Effector memory CD4-positive, alpha-beta T cell (primary cell): Measurements from ENCODE around the gene CARNS1.

ENCODE experiments used
- DNase-seq, 3 donors: peaks; one replicate each; pipeline ENCODE4 v3.0.0-alpha.2; 2020
- H3K27ac ChIP-seq: 2 replicates; pipeline ENCODE4 v1.7.0; 2013; ENCODE audit warnings: mild to moderate bottlenecking, low read length, moderate library complexity; ENCODE audit not compliant: insufficient read depth, poor library complexity, severe bottlenecking
- H3K27me3 ChIP-seq: replicated peaks from 2 replicates; pipeline ENCODE4 v1.7.0; 2013; ENCODE audit warnings: mild to moderate bottlenecking, low read length; ENCODE audit not compliant: insufficient read depth, control insufficient read depth, poor library complexity, severe bottlenecking
- H3K36me3 ChIP-seq: 2 replicates; pipeline ENCODE4 v1.7.0; 2013; ENCODE audit warnings: mild to moderate bottlenecking, low read length, moderate library complexity; ENCODE audit not compliant: control insufficient read depth, insufficient read depth
- H3K4me1 ChIP-seq: 2 replicates; pipeline ENCODE4 v1.7.0; 2013; ENCODE audit warnings: low read length, mild to moderate bottlenecking; ENCODE audit not compliant: control insufficient read depth, insufficient read depth, poor library complexity, severe bottlenecking
- H3K4me3 ChIP-seq: 2 replicates; pipeline ENCODE4 v1.7.0; 2013; ENCODE audit warnings: low read length, low read depth, mild to moderate bottlenecking; ENCODE audit not compliant: insufficient read depth, poor library complexity, severe bottlenecking
- H3K9me3 ChIP-seq: 2 replicates; pipeline ENCODE4 v1.7.0; 2013; ENCODE audit warnings: mild to moderate bottlenecking, low read length, moderate library complexity; ENCODE audit not compliant: control insufficient read depth

The CARNS1 gene

DNA sequence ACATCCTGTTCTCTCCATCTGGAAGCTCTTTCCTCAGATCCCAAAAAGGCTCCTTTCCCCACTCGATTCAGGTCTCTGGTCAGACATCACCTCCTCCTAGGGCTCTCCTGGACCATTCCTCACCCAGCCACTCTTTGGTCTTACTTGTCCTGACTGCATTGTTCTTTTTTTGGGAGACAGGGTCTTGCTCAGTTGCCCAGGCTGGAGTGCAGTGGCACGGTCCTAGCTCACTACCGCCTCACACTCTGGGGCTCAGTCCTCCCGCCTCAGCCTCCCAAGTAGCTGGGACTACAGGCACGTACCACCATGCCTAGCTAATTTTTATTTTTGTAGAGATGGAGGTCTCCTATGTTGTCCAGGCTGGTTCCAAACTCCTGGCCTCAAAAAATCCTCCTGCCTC, 30.0 kb downstream of the CARNS1 start:
- H3K9me3 ChIP-seq: no peaks in the 10 kb centered on the region
- H3K27ac ChIP-seq: peak overlapping the region; percentile 89
- no peaks in the 10 kb centered on the region for H3K27me3 ChIP-seq
- H3K4me3 ChIP-seq: no peak overlapping the region
- peaks cover 59% of the 10 kb centered on the region for H3K4me1 ChIP-seq
- no peaks in the 10 kb centered on the region for H3K36me3 ChIP-seq
- no peak for DNase-seq

DNA sequence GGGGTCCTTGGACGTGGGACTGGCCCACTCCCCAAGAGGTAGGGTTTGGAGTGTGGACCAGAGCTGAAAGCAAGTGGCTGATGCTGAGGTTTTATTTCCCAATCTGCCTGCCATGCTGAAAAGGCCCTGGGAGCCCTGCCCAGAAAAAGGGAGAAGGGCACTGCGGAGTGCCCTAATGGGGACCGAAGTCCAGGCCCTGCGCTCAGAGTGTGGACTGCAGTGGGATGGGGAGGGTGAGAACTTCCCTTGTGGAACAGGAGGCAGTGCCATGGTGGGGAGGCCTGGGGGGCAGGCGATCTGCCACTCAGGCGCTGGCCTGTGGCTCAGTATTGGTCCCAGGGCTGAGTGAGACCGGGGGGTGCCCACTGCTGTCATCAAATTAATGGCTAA, 32.7 kb downstream of the CARNS1 start:
- Histone ChIP-seq H3K27ac (no peak overlapping the region), H3K36me3 (no peaks in the 10 kb centered on the region), H3K4me3 (no peak overlapping the region), H3K4me1 (peaks cover 44% of the 10 kb centered on the region), H3K9me3 (no peaks in the 10 kb centered on the region), H3K27me3 (no peaks in the 10 kb centered on the region)
- no peak for DNase-seq

DNA sequence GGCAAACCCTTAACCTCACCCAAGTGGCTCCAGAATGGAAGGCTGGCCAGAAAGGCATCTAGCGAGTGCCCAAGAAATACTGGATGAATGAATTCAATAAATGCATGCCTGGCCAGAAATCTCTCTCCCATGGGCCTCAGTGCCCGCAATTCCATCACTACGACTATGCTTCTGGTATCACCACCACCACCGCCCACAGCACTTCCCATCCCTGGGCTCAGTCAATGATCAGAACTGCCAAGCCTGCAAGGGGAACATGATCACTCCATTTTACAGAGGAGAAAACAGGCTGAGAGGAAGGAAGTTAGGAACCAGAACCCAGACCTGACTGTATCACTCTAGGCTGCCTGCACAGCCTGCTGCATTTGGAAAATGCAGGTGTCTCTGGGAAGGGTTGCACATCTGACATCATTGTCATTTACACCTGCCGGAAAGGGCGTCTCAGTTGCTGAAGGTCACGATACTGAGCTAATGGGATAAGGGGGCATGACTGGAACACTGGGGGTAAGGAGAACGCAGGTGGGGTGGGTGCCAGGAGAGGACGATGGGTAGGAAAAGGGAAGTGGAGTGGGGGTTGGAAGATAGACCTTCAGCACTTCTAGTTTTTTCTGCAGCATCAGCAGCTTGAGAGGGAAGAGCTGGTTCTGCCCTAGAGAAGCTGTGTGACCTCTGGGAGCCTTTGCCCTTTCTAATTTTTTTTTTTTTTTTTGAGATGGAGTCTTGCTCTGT, 33.8 kb downstream of the CARNS1 start:
- Histone ChIP-seq H3K27me3 (no peaks in the 10 kb centered on the region), H3K27ac (no peak overlapping the region), H3K4me1 (peaks cover 44% of the 10 kb centered on the region), H3K36me3 (no peaks in the 10 kb centered on the region), H3K9me3 (no peaks in the 10 kb centered on the region), H3K4me3 (no peak overlapping the region)
- DNase-seq: no peak

DNA sequence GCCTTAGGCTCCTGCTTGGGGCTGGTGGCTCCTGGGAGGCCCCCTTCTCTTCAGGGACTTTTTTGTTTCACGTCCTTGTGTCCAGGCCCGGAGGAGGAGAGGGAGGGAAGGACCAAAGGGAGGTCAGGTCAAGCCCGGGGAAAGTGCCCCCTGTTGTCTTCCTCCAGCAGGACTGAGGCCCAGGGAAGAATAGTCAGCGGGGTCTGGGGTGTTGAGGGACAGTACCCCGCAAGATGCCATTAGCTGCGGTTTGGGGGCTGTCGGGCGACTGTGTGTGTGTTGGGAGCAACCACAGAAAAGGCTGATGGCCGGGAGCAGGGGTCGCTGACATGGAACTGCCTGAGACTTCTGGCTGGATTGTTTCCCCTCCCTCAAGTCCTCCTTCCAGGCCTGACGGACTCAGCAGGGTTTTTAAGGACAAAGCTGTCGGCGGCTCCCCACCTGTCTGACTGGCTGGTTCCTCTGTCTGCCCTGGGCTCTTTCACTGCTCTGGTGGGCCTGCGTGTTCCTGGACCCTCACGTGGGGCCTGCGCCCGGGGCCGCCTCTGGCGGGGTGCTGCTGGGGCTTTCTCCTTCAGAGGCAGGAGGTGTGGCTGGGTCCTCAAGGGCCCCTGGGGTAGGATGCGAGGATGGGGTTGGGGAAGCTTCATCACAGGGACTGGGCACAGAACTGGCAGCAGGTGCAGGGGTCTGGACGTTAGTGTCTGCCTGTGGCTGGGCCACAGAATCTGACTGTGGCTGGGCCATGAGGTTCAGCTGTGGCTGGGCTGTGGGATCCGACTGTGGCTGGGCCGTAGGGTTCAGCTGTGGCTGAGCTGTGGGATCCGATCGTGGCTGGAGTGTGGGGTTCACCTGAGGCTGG, 35.5 kb downstream of the CARNS1 start:
- no peaks in the 10 kb centered on the region for H3K9me3 ChIP-seq
- peaks cover 26% of the 10 kb centered on the region for H3K4me1 ChIP-seq
- no peak overlapping the region for H3K4me3 ChIP-seq
- no peaks in the 10 kb centered on the region for H3K27me3 ChIP-seq
- no peak for DNase-seq
- no peaks in the 10 kb centered on the region for H3K36me3 ChIP-seq
- H3K27ac ChIP-seq: no peak overlapping the region

DNA sequence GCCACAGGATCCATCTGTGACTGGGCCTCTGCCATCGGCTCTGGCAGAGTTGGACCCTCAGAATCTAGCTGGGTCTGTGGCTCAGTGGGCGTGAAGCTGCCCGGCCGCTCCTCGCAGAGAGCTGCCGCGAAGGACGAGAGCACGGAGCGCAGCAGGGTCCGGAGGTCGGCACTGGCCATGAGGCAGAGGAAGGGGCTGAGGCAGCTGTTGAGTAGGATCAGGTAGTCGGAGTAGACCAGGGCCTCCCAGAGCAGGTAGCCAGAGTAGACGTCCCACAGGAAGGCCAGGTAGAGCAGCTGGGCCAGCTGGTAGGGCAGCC, 36.1 kb downstream of the CARNS1 start:
- no peak for DNase-seq
- Histone ChIP-seq H3K27me3 (no peaks in the 10 kb centered on the region), H3K4me1 (peaks cover 22% of the 10 kb centered on the region), H3K9me3 (no peaks in the 10 kb centered on the region), H3K27ac (no peak overlapping the region), H3K36me3 (no peaks in the 10 kb centered on the region), H3K4me3 (no peak overlapping the region)

DNA sequence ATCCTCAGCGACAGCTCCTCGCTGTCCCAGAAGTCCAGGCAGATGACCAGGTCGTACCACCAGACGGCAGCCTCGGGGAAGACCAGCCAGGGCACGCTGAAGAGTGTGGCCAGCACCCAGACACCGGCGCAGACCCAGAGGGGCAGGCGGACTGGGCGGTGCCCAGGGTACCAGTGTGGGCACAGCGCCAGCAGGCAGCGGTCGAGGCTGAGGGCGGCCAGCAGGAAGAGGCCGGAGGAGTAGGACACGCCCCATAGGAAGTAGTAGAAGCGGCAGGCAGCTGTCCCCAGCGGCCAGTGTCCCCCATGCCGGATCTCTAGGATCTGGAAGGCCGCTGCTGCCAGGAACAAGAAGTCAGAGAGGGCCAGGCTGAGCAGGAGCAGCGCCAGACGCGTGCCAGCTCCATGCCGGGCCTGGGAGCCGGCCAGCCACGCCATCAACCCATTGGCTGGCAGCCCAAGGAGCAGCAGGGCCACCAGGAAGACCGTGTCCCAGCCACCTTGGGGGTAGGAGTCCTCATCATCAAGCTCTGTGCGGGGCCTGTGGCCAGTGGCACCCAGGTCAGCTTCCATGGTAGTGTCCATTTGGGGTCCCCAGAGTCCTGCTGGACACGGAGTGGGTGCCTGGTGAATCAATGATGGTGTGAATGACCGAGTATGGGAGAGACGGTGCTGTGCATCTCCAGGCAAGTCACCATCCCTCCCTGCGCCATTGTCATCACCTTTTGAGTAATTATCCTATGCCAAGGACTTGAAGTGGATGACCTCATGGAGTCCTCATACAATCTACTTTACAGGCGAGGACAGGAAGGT, 36.9 kb downstream of the CARNS1 start, which contains the start of gene GPR152:
TSS of gene GPR152 (minus strand) at position 589 of the 812 bp plus-strand sequence. CDS start at position 584, 5 bp downstream.
- no peak for DNase-seq
- Histone ChIP-seq H3K4me1 (peaks cover 15% of the 10 kb centered on the region), H3K4me3 (no peak within 1 kb of the TSS), H3K27me3 (no peaks in the 10 kb centered on the region), H3K27ac (no peak within 1 kb of the TSS), H3K36me3 (no peaks in the 10 kb centered on the region), H3K9me3 (no peaks in the 10 kb centered on the region)

DNA sequence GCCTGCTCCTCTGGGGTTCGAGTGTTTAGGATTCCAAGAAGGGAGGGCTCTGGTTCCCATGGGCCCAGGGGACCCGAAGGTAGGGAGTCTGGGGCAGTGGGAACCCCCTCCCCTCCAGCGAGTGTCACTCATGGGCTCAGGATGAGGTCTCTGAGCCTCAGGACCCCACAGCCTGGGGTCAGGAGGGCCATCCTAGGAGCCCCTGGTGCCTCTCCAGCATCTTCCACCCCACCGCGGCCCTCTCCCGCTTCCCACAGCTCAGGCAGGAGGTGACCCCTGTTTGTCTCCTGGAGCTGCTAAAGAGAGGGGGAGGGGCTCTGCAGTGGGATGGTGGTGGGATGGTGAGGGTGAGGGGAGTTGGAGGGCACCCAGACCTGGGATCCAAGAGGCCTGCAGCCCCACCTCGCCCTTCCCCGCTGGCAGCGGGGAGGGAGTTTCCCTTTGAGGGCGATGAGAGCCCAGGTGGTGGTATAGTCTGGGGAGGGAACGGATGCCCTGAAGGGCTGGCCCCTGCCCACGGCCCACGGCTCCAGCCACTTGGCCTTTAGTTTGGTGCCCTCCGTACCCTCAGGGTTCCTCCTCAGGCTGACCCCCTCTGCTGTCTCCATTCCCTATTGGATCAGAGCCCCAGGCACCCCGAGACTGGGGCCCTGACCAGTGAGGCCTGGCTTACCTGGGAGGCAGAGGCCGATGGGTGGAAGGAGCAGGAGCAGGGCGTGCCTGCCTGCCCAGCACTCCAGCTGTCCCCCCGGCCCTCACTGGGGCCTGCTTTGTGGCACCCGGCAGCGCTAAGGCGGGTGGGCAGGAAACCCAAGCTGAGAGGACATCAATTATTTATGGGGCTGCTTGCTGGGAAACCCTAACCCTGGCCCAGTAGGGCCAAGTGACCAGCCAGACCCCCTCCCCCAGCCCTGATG, 38.6 kb downstream of the CARNS1 start:
- H3K36me3 ChIP-seq: no peaks in the 10 kb centered on the region
- peaks cover 4% of the 10 kb centered on the region for H3K4me1 ChIP-seq
- H3K9me3 ChIP-seq: no peaks in the 10 kb centered on the region
- H3K27me3 ChIP-seq: no peaks in the 10 kb centered on the region
- H3K27ac ChIP-seq: no peak overlapping the region
- H3K4me3 ChIP-seq: no peak overlapping the region
- no peak for DNase-seq

DNA sequence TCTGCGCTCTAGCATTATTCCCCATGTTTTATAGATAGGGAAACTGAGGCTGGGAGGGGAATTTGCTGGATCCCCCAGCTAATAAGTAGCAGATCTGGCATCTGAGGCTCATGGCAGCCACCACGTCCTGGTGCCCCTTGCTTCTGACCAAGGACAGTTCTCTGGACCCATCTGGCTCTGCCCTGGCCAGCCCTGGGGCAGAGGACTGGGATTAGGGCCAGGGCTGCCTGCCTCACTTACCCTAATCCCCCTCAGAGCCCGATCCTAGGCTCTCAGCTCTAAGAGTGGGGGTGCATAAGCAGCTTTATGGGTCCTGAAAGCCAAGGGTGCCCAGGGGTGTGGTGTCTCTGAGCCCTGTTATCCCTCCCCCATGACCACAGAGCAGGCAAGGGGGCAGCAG, 39.6 kb downstream of the CARNS1 start, which contains the start of gene CABP4:
TSS of gene CABP4 (plus strand) at position 301 of the 400 bp plus-strand sequence. CDS start at position 371, 70 bp downstream.
- Histone ChIP-seq H3K9me3 (no peaks in the 10 kb centered on the region), H3K4me3 (no peak within 1 kb of the TSS), H3K36me3 (no peaks in the 10 kb centered on the region), H3K27me3 (no peaks in the 10 kb centered on the region), H3K27ac (no peak within 1 kb of the TSS), H3K4me1 (no peaks in the 10 kb centered on the region)
- no peak for DNase-seq

DNA sequence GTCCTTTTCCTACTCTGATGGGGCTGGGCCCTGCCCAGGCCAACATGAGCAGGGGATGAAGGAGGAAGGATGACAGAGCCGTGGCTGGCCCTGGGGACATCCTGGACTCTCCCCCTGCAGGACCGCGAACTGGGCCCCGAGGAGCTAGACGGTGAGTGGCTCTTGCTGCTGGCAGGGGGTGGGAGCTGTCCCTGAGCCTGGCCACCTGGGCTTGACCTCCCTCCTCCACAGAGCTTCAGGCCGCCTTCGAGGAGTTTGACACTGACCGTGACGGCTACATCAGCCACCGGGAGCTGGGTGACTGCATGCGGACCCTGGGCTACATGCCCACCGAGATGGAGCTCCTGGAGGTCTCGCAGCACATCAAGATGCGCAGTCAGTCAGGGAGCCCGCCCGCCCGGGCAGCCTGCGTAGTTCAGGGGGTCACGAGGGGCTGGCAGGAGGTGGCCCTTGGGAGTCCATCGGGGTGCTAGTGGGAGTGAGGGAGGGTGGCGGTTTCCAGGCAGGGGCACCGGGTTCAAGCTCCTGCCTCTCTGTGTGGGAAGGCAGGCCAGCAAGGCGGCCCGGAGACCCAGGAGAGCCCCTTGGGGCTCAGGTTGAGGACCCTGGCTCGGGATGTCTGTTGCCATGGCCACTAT, 40.7 kb downstream of the CARNS1 start:
- H3K27me3 ChIP-seq: no peaks in the 10 kb centered on the region
- DNase-seq: no peak

More for the DNA sequence above, 40.7 kb downstream of the CARNS1 start:
- Histone ChIP-seq H3K4me1 (no peaks in the 10 kb centered on the region), H3K9me3 (no peaks in the 10 kb centered on the region), H3K36me3 (no peaks in the 10 kb centered on the region), H3K27ac (no peak overlapping the region), H3K4me3 (no peak overlapping the region)
